ENCODE data around the gene IDE. TPM values are rescaled to one million over a fixed set of nuclear protein-coding genes. Genes with fewer than 3 reads are reported as not detected.

IDE gene
- total RNA-seq, 1 experiment from 2014 or later, result 55.8 TPM

DNA sequence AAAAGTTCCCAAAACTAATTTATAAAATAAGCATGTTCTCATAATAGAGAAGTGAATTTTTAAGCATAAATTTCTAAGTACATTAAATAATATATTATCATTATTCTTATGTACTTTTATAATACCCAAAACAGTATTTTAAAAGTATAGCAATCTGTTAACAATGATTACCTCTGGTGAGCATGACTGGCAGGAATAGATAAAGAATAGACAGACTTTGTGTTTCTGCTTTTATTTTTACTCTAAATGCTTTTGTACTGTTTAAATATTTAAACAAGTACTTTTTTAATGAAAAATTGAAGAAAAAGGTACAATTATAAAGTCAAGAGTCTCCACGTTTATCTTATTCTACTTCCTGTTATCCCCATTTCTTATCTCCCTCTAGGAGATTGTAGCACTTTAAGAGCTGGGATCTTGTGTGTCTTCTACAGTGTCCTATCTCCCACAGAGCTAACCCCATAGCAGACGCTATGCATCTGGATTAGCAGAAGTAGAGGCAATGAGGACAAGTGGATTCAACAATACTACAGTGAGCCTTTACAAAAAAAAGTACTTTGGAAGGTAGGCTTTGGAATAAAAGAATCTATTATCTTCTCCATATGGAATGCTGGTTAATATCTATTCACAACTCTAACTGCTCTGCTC is 42.9 kb downstream of the IDE start:
- TF ChIP-seq, protein P1, sequence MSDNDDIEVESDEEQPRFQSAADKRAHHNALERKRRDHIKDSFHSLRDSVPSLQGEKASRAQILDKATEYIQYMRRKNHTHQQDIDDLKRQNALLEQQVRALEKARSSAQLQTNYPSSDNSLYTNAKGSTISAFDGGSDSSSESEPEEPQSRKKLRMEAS (IDR thresholded peaks at IDR 0.05), result no peak
- TF ChIP-seq POLR2AphosphoS5 (IDR thresholded peaks at IDR 0.05; ENCODE audit: low read depth, low read length), result no peak
- TF ChIP-seq POLR2A (IDR thresholded peaks at IDR 0.05; ENCODE audit: borderline replicate concordance, extremely low read depth, insufficient read depth, insufficient read length), result no peak
- TF ChIP-seq, protein P2, sequence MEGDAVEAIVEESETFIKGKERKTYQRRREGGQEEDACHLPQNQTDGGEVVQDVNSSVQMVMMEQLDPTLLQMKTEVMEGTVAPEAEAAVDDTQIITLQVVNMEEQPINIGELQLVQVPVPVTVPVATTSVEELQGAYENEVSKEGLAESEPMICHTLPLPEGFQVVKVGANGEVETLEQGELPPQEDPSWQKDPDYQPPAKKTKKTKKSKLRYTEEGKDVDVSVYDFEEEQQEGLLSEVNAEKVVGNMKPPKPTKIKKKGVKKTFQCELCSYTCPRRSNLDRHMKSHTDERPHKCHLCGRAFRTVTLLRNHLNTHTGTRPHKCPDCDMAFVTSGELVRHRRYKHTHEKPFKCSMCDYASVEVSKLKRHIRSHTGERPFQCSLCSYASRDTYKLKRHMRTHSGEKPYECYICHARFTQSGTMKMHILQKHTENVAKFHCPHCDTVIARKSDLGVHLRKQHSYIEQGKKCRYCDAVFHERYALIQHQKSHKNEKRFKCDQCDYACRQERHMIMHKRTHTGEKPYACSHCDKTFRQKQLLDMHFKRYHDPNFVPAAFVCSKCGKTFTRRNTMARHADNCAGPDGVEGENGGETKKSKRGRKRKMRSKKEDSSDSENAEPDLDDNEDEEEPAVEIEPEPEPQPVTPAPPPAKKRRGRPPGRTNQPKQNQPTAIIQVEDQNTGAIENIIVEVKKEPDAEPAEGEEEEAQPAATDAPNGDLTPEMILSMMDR (IDR thresholded peaks at IDR 0.05 in 2 of 3, conservative IDR thresholded peaks at IDR 0.05 in 1 of 3; ENCODE audit: borderline replicate concordance in 1 of 3, insufficient read depth in 1 of 3, low read depth in 2 of 3, low read length in 2 of 3), result no peak
- TF ChIP-seq SP1 (IDR thresholded peaks at IDR 0.05; ENCODE audit: low read depth), result no peak
- TF ChIP-seq EZH2phosphoT487 (IDR thresholded peaks at IDR 0.05; ENCODE audit: borderline replicate concordance), result no peak
- TF ChIP-seq FOSL1 (IDR thresholded peaks at IDR 0.05; ENCODE audit: low read depth), result no peak
- TF ChIP-seq EGR1 (IDR thresholded peaks at IDR 0.05; ENCODE audit: low read depth), result no peak
- no peak for TF ChIP-seq ZFX (IDR thresholded peaks at IDR 0.05)
- no peak for TF ChIP-seq JUND (IDR thresholded peaks at IDR 0.05)
- no peak for TF ChIP-seq SRF (IDR thresholded peaks at IDR 0.05; ENCODE audit: low read depth)
- no peak for TF ChIP-seq SIN3A (IDR thresholded peaks at IDR 0.05; ENCODE audit: low read depth)
- TF ChIP-seq CEBPB (IDR thresholded peaks at IDR 0.05; ENCODE audit: low read depth), result no peak
- TF ChIP-seq, protein P3, sequence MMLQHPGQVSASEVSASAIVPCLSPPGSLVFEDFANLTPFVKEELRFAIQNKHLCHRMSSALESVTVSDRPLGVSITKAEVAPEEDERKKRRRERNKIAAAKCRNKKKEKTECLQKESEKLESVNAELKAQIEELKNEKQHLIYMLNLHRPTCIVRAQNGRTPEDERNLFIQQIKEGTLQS (IDR thresholded peaks at IDR 0.05), result no peak
- TF ChIP-seq EZH2 (IDR thresholded peaks at IDR 0.05), result no peak
- TF ChIP-seq RAD21 (IDR thresholded peaks at IDR 0.05; ENCODE audit: low read depth), result no peak
- TF ChIP-seq YY1 (IDR thresholded peaks at IDR 0.05; ENCODE audit: extremely low read depth, insufficient replicate concordance, low read depth, low read length), result no peak
- TF ChIP-seq ZNF274 (IDR thresholded peaks at IDR 0.05; ENCODE audit: low read depth, low read length), result no peak
- no peaks in the 10 kb centered on the region for H4K20me1 ChIP-seq (ENCODE audit: insufficient read depth)
- ChIA-PET CTCF (no interaction called here), RAD21 (ENCODE audit: low non-redundant PET in 1 of 2, low total read pairs in 2 of 2, uncharacterized antibody in 2 of 2, unreplicated experiment in 2 of 2) (no interaction called here), POLR2A (no interaction called here)
- H3K27ac ChIP-seq (ENCODE audit: low read depth, low read length), result no peak overlapping the region
- TSS peak; percentile 6 for BruUV-seq (replicated peaks)
- intact Hi-C loops (cut with micrococcal nuclease), result no loop called here
- H3K9me3 ChIP-seq (ENCODE audit: control insufficient read depth in 1 of 2, insufficient read depth in 1 of 2, low read depth in 1 of 2, low read length in 2 of 2), result no peaks in the 10 kb centered on the region
- no peaks in the 10 kb centered on the region for H3K9me2 ChIP-seq (ENCODE audit: insufficient read depth)
- H3K4me3 ChIP-seq (replicated peaks in 1 of 2; ENCODE audit: low read depth in 1 of 2, low read length in 2 of 2), result no peak overlapping the region
- no peaks in the 10 kb centered on the region for H3K79me2 ChIP-seq (ENCODE audit: insufficient read depth, low read length)
- DNase-seq (ENCODE audit: low read depth, low spot score) (no peak), ATAC-seq (no peak)
- no peaks in the 10 kb centered on the region for H3K4me1 ChIP-seq (ENCODE audit: control insufficient read depth in 1 of 2, insufficient read depth in 2 of 2, low read length in 2 of 2)
- H3K9ac ChIP-seq (ENCODE audit: low read length), result no peak overlapping the region
- no peak overlapping the region for H2AFZ ChIP-seq (ENCODE audit: low read depth, low read length, poor library complexity, severe bottlenecking)
- H3K36me3 ChIP-seq (ENCODE audit: control insufficient read depth in 1 of 2, insufficient read depth in 2 of 2, low read length in 2 of 2), result peaks cover 9 to 15% of the 10 kb centered on the region in 2 experiments; a peak in 3 of 4 replicates
- H3K4me2 ChIP-seq (ENCODE audit: low read length), result no peak overlapping the region
- H3K27me3 ChIP-seq (ENCODE audit: insufficient read depth, low read length), result no peaks in the 10 kb centered on the region
